ENCODE data around the gene ANKMY1. TPM values are rescaled to one million over a fixed set of nuclear protein-coding genes. Genes with fewer than 3 reads are reported as not detected.

ANKMY1 gene
- total and polyA plus RNA-seq, 2 of the 13 experiments (the other 11 are each of a cell fraction or from before 2014, with no cell fraction given), result 11.7 to 18.8 TPM

GRCh38 chr2:240597419-240598181, 39.8 kb upstream of the ANKMY1 start (continued):
- TF ChIP-seq ZNF142 (CRISPR knock-in tag; IDR thresholded peaks at IDR 0.05) (no peak), ZNF292 (CRISPR knock-in tag; IDR thresholded peaks at IDR 0.05; ENCODE audit: borderline replicate concordance, low read depth) (0 out of 2 replicates have a peak, but pooled peaks have one; percentile 49), SALL1 (CRISPR knock-in tag; IDR thresholded peaks at IDR 0.05) (peak; percentile 90), HDAC1 (CRISPR knock-in tag; IDR thresholded peaks at IDR 0.05) (peak; percentile 87), ZNF720 (CRISPR knock-in tag; IDR thresholded peaks at IDR 0.05) (no peak), ZSCAN25 (CRISPR knock-in tag; IDR thresholded peaks at IDR 0.05) (0 out of 2 replicates have a peak, but pooled peaks have one; percentile 10), ARID4A (CRISPR knock-in tag; IDR thresholded peaks at IDR 0.05; ENCODE audit: borderline replicate concordance) (peak; percentile 68; the same call in 1 of the 2 replicates), ZFP82 (CRISPR knock-in tag; IDR thresholded peaks at IDR 0.05; ENCODE audit: borderline replicate concordance) (no peak), KDM5B (CRISPR knock-in tag; IDR thresholded peaks at IDR 0.05; ENCODE audit: borderline replicate concordance) (no peak; the same call in 1 of the 2 replicates), EP300 (IDR thresholded peaks at IDR 0.05; ENCODE audit: low read depth in 2 of 2, low read length in 2 of 2) (peak in 1 of 2 experiments; percentile 75; a peak in 1 of 4 replicates), EP300 (CRISPR knock-in tag; IDR thresholded peaks at IDR 0.05; ENCODE audit: borderline replicate concordance) (no peak), ZNF891 (CRISPR knock-in tag; IDR thresholded peaks at IDR 0.05) (no peak; the same call in 1 of the 2 replicates), ZNF747 (CRISPR knock-in tag; IDR thresholded peaks at IDR 0.05; ENCODE audit: borderline replicate concordance) (0 out of 2 replicates have a peak, but pooled peaks have one; percentile 56), MZF1 (CRISPR knock-in tag; IDR thresholded peaks at IDR 0.05; ENCODE audit: borderline replicate concordance) (no peak)
- TF ChIP-seq, protein P1, sequence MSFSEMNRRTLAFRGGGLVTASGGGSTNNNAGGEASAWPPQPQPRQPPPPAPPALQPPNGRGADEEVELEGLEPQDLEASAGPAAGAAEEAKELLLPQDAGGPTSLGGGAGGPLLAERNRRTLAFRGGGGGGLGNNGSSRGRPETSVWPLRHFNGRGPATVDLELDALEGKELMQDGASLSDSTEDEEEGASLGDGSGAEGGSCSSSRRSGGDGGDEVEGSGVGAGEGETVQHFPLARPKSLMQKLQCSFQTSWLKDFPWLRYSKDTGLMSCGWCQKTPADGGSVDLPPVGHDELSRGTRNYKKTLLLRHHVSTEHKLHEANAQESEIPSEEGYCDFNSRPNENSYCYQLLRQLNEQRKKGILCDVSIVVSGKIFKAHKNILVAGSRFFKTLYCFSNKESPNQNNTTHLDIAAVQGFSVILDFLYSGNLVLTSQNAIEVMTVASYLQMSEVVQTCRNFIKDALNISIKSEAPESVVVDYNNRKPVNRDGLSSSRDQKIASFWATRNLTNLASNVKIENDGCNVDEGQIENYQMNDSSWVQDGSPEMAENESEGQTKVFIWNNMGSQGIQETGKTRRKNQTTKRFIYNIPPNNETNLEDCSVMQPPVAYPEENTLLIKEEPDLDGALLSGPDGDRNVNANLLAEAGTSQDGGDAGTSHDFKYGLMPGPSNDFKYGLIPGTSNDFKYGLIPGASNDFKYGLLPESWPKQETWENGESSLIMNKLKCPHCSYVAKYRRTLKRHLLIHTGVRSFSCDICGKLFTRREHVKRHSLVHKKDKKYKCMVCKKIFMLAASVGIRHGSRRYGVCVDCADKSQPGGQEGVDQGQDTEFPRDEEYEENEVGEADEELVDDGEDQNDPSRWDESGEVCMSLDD (CRISPR knock-in tag; IDR thresholded peaks at IDR 0.05; ENCODE audit: borderline replicate concordance), result peak; percentile 62; the same call in 1 of the 2 replicates

All from HepG2 (cell line).